HL-60 (cell line): Measurements from ENCODE around the gene SLC22A4.

Source experiments
- CTCF ChIP-seq: IDR thresholded peaks from one replicate; pipeline ENCODE4 v1.5.1; 2011; ENCODE audit warnings: low read length, control low read depth, inconsistent platforms; ENCODE audit not compliant: insufficient read depth
- GABPA ChIP-seq: IDR thresholded peaks from 2 replicates; pipeline ENCODE4 v1.6.1; 2012; ENCODE audit warnings: low read depth
- POLR2AphosphoS5 ChIP-seq: IDR thresholded peaks from 2 replicates; pipeline ENCODE4 v1.6.1; 2012; ENCODE audit warnings: low read depth
- REST ChIP-seq: IDR thresholded peaks from 2 replicates; pipeline ENCODE4 v1.6.1; 2012; ENCODE audit warnings: low read depth; ENCODE audit not compliant: insufficient replicate concordance
- SPI1 ChIP-seq: IDR thresholded peaks from 2 replicates; pipeline ENCODE4 v1.6.1; 2012; ENCODE audit warnings: low read depth, mild to moderate bottlenecking, borderline replicate concordance

GRCh38 chr5:132253008-132253441, 41.2 kb upstream of the SLC22A4 start:
- TF ChIP-seq POLR2AphosphoS5 (peak; percentile 41; the same call in 1 of the 2 replicates), CTCF (no peak), SPI1 (peak; percentile 25; the same call in 1 of the 2 replicates), GABPA (no peak), REST (no peak)
